ENCODE measurements around the gene COPS9.

Gene COPS9

GRCh38 chr2:240147382-240147781 is 11.3 kb upstream of the COPS9 start:
- DNase-seq: no peak

DNA sequence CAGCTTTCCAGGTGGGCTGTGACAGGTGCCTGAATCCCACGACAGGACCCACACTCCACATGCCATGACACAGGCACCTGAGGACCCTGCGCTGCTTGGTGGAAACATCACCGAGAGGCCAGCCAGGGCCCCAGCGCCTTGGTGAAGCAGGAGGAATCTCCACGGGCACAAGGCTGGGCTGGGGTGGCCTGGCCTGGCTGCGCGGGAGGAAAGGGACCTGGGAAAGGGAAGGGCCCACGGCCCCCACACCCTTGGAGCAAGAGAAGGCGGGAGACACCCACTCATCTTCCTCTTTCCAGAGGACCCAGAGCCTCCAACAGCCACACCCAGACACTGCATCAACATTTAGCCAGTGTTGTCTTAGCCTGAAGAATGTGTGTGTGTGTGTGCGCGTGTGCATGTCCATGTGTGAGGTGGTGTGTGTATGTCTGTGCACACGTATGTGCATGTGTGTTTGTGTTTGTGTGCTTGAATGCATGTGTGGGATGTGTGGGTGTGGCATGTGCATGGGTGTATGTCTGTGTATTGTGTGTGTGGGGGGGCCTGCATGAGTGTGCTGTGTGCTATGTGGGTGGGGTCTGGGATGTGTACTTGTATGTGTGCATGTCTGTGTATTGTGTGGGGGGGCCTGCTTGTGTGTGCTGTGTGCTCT is 10.6 kb upstream of the COPS9 start:
- no peak for DNase-seq

GRCh38 chr2:240146141-240146561 is 10.0 kb upstream of the COPS9 start:
- DNase-seq: no peak

DNA sequence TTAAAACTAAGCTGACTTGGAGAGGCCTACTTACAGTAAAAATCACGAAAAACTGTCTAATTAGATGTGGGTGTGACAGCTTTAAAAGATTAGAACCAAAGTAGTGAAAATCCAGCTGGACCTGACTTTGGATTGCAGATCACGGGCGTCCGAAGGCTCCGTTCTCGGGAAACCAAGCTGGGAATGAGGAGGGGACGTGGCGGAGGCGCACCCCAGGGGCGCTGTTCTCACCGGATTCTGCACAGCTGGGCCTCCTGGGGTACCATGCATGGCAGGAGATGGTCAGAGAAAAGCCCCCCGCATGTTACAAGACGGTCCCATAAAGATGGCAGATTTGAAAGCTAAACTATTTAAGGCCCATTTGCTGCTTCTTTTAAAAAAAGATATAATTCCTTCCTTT is 9.4 kb upstream of the COPS9 start:
- no peak for DNase-seq

DNA sequence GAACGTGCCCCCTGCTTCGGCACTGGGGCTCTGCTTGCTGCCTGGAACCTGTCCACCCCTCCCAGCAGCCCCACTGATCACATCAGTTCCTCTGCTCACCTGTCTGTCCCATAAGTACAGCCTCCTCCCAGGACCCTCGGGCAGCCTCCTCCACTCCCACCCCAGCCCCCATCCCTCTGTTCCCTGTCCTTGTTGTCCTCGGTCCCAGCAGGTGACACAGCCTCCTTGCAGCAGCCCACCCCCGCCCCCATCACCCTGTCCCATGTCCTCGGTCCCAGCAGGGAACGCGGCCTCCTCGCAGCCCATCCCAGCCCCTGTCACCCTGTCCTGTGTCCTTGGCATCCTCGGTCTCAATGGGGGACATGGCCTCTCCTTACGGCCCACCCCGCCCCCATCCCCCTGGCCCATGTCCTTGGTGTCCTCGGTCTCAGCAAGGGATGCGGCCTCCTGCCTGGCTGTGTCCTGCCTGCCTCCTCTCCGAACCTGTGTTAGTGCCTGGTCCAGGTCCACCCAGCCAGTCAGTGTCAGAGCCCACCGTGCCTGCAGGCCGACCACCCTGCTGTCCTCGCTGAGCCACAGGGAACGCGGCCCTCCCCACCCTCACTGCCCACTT is 8.7 kb upstream of the COPS9 start:
- DNase-seq: no peak

DNA sequence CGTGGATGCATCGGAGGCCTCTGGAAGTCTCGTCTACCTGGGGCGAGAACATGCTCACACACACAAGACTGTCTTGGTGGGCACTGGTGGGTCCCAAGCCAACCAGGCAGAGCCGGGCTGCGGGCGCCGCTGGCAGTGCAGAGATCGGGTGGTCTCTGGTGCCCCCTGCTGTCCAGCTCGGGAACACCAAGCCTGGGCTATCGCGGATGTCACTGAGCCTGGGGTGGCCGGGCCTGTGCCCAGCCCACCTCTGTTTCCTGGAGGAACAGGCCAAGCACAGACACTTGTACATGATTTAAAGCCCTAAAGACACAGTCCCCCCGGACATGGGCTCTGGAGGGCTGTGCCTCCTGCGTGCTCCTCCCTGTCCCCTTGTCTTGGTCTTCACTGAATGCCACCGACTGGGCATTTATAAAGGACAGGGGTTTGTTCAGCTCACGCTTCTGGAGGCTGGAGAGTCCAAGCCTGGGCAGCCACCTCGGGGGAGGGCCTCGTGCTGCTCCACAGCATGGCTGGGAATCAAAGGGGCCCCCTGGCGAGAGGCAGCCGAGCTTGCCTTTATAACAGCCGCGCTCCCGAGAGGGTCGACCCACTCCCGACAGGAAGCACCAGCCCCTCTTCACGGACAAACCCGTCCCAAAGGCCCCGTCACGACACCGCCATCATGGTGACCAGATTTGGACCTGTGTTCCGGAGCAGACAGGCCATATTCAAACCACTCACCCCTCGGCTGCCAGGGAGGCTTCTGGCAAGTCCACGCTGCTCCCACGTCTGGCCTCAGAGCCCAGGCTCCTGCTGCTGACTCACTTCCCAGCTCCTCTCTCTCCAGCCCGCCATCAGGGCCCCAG is 7.9 kb upstream of the COPS9 start:
- peak; percentile 9 for DNase-seq

DNA sequence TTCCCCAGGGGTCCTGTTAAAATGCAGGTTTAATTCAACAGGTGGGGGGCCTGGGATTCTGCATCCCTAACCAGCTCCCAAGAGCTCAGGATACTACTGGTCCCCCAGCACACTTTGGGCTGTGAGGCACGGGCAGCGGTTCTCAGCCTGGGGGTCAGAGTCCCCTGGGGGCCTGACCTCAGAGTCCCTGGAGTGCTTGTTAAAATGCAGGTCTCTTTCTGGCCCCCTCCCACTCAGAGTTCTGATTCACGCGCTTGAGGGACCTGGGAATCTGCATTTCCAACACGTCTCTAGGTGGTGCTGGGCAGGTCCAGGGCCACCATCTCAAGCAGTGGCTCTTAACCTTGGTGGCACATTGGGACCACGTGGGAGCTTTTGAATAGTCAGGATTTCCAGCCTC is 7.2 kb upstream of the COPS9 start:
- no peak for DNase-seq

GRCh38 chr2:240142859-240143258 is 6.8 kb upstream of the COPS9 start:
- DNase-seq: no peak

DNA sequence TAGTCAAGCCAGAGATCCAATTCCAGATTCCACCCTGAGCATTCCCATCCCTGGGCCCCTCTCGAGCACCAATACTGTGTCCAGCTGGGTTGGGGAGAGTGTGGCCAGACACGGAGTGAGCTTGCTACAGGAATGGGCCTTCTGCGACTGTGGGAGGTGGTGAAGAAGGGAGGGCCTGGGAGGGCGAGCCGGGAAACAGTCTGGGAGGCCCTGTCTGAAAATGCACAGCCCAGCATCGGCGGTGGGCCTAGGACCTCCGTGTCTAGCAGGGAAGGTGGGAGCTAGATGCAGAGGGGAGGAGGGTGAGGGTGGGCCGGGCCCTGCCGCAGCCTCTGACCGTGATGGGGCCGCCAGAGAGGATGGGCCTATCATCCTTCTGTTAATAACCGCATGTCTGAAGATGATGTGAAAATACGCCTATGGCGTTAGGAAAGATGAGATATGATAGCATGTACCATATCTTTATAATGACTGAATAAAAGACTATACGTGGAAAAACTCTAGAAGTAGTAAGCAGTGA is 6.2 kb upstream of the COPS9 start:
- DNase-seq: no peak

GRCh38 chr2:240141736-240142135 is 5.6 kb upstream of the COPS9 start:
- no peak for DNase-seq

- no peak for DNase-seq
These were observed 4.8 kb upstream of the COPS9 start for GRCh38 chr2:240140920-240141319.

GRCh38 chr2:240140511-240140910 is 4.4 kb upstream of the COPS9 start, which contains the start of gene OTOS:
OTOS (minus strand) TSS chr2:240140658; CDS start chr2:240140326, 332 bp downstream.
- DNase-seq: no peak

GRCh38 chr2:240139666-240140393 is 3.7 kb upstream of the COPS9 start:
- DNase-seq: no peak

DNA sequence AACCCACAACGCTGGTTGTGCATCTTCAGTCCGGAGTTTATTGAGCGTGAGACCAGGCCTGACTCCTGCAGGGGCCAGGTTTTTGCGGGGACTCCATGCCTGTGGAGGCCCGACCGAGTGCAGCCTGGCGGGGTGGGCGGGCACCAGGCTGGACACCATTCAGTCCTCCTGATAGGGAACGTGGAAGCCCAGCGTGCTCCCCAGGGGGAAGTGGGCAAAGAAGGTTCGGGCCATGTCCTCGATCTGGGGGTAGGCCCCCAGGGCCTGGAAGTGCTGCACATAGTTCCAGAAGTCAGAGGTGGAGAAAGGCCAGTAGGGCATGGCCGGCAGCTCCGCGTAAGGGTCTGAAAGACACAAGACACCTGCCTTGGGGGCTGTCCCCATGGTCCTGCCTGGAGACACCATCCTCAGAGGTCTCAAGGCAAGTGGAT is 2.9 kb upstream of the COPS9 start:
- no peak for DNase-seq

DNA sequence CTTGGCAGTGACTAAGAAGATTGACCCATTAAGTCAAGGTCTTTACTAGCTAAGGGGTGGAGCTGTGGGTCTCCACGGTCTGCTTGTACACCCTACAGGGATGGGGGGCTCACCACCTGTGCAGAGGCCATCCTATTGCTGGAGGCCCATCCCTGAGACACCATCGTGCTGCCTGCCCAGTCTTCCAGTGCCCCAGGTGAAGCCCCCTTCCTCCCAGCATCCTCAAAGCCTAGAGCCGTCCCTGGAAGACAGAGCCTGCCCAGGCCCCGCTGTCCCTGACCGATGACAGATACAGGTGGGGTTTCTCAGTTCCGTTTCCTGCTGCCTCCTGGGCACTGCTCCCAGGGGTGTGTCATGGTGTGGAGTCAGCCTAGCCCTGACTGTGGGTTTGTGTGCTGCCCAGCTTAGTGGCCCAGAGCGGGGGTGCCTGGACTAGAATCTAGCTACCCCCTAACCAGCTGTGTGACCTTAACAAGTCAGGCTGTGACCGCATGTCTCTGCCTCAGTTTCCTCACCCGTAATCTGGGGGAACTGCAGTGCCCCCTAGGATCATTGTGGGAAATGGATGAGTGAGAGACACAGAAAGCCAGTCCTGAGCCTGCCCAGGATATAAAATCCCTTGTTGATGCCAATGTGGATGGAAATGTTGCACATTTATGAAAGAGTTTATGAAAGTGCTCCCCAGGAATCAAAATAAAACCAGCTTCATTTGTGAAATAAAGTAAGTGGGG is 2.3 kb upstream of the COPS9 start:
- no peak for DNase-seq

- DNase-seq: no peak
These were observed 1.6 kb upstream of the COPS9 start for GRCh38 chr2:240137596-240138253.

DNA sequence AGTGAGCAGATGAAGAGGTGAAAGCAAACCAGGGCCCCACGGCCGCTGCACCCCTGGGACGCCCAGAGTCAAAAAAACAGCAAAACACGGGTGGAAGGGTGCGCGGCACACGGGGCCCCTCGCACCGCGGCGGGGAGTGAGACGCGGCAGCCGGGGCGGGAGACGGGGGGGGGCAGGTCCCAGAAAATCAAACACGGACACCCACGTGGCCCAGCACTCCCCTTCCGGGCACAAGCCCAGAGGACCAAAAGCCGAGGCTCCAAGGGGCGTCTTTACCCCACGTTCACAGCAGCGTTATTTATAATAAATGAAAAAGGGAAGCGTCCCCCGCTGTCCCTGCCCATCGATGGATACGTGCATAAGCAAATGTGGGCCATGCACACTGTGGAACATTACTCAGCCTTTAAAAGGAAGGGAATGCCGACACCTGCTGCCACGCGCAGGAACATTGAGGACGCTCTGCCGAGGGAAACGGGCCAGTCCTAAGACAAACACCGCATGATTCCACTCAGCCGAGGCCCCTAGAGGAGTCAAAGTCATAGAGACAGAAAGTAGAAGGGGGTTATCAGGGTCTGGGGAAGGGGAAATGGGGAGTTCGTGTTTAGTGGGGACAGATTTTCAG is 677 bp upstream of the COPS9 start:
- no peak for DNase-seq

GRCh38 chr2:240135706-240136012 is 446 bp downstream of the COPS9 start:
- DNase-seq: no peak

GRCh38 chr2:240134956-240135520 is 1.1 kb downstream of the COPS9 start:
- no peak for DNase-seq

DNA sequence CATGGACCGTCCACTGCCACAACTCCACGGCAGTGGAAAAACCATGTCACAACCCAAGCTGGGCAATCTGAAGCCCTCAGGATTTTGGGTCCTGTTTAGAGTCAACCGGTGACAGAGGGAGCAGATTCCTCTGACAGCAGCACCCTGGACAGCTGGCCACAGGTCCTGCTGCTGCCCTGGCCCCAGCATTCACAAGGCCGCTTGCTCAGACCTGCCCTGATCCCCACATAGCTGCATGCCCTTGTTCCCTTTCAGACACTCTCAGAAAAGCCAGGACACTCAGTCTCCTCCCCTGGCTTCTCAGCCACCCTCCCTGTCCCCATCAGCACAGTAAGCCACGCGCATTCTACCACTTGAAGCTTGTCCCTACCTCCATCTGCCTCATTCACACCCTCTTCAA is 1.6 kb downstream of the COPS9 start:
- no peak for DNase-seq

GRCh38 chr2:240133401-240133800 is 2.7 kb downstream of the COPS9 start:
- DNase-seq: no peak
